HEK293 (cell line): ENCODE measurements around the gene BTBD7.

ENCODE experiments used
- CTCF ChIA-PET: fragments of 350-600 bp; formaldehyde crosslinking; extraction: SDS; loops from one replicate; lab custom pipeline; 2021; ENCODE audit warnings: antibody characterized with exemption; lab: Yijun Ruan, JAX
- POLR2A ChIA-PET: fragments of 300-600 bp; formaldehyde crosslinking; extraction: SDS; loops from one replicate; lab custom pipeline; 2020; ENCODE audit warnings: antibody characterized with exemption, inconsistent platforms; lab: Yijun Ruan, JAX
- H3K27ac ChIP-seq: fragments of 200-500 bp; sonication (Bioruptor generic); 2 replicates; pipeline ENCODE4 v1.5.1; 2014; ENCODE audit warnings: low read depth, low read length, control low read depth, inconsistent platforms; ENCODE audit errors: extremely low read depth
- H3K36me3 ChIP-seq, 2 experiments: fragments of 200-500 bp in 1 of 2; sonication (Bioruptor generic) in 1 of 2; 1 replicate in 1 of 2; 2 replicates in 1 of 2; pipeline ENCODE4 v1.5.1; 2014 to 2017; ENCODE audit warnings: inconsistent platforms in 2 of 2, low read length in 2 of 2; ENCODE audit not compliant: control insufficient read depth in 2 of 2, insufficient read depth in 1 of 2
- H3K4me1 ChIP-seq: fragments of 200-500 bp; sonication (Bioruptor generic); 2 replicates; pipeline ENCODE4 v1.5.1; 2014; ENCODE audit warnings: mild to moderate bottlenecking, low read length, inconsistent platforms; ENCODE audit not compliant: control insufficient read depth, insufficient read depth
- H3K4me3 ChIP-seq: 2 replicates; pipeline ENCODE4 v1.5.1; 2011; ENCODE audit warnings: low read depth, mild to moderate bottlenecking, control low read depth, low read length, moderate library complexity
- H3K9me3 ChIP-seq: fragments of 200-500 bp; sonication (Bioruptor generic); 2 replicates; pipeline ENCODE4 v1.5.1; 2014; ENCODE audit warnings: low read depth, low read length, inconsistent platforms; ENCODE audit not compliant: control insufficient read depth, insufficient read depth
- GLI4 ChIP-seq: fragments of 450-650 bp; formaldehyde crosslinking; IDR thresholded peaks from 2 replicates; pipeline ENCODE4 v1.5.1; 2016; ENCODE audit warnings: missing biosample characterization, missing genetic modification characterization
- MYNN ChIP-seq: fragments of 450-650 bp; formaldehyde crosslinking; IDR thresholded peaks from 2 replicates; pipeline ENCODE4 v1.5.1; 2016; ENCODE audit warnings: missing biosample characterization, missing genetic modification characterization, borderline replicate concordance
- OSR2 ChIP-seq: fragments of 450-650 bp; formaldehyde crosslinking; IDR thresholded peaks from 2 replicates; pipeline ENCODE4 v1.5.1; 2016; ENCODE audit warnings: missing biosample characterization, missing genetic modification characterization
- OVOL3 ChIP-seq: fragments of 450-650 bp; formaldehyde crosslinking; IDR thresholded peaks from 2 replicates; pipeline ENCODE4 v1.5.1; 2016; ENCODE audit warnings: missing biosample characterization, missing genetic modification characterization
- REPIN1 ChIP-seq: fragments of 450-650 bp; formaldehyde crosslinking; IDR thresholded peaks from 2 replicates; pipeline ENCODE4 v1.5.1; 2017; ENCODE audit warnings: missing biosample characterization, missing genetic modification characterization, low read depth
- SP3 ChIP-seq: fragments of 450-650 bp; formaldehyde crosslinking; IDR thresholded peaks from 2 replicates; pipeline ENCODE4 v1.5.1; 2016; ENCODE audit warnings: missing biosample characterization, missing genetic modification characterization
- TRIM28 ChIP-seq: IDR thresholded peaks from 2 replicates; pipeline ENCODE4 v1.6.1; 2011; ENCODE audit warnings: low read length, control low read depth, borderline replicate concordance
- ZBTB17 ChIP-seq: fragments of 450-650 bp; formaldehyde crosslinking; IDR thresholded peaks from 2 replicates; pipeline ENCODE4 v1.5.1; 2016; ENCODE audit warnings: missing biosample characterization, missing genetic modification characterization
- ZFP41 ChIP-seq: fragments of 450-650 bp; formaldehyde crosslinking; IDR thresholded peaks from 2 replicates; pipeline ENCODE4 v1.5.1; 2016; ENCODE audit warnings: missing biosample characterization, missing genetic modification characterization, borderline replicate concordance
- ZNF121 ChIP-seq: fragments of 450-650 bp; formaldehyde crosslinking; IDR thresholded peaks from 2 replicates; pipeline ENCODE4 v1.5.1; 2016; ENCODE audit warnings: missing biosample characterization, missing genetic modification characterization
- ZNF132 ChIP-seq: fragments of 450-650 bp; formaldehyde crosslinking; IDR thresholded peaks from 2 replicates; pipeline ENCODE4 v1.5.1; 2017; ENCODE audit warnings: missing biosample characterization, missing genetic modification characterization, borderline replicate concordance
- ZNF175 ChIP-seq: fragments of 450-650 bp; formaldehyde crosslinking; IDR thresholded peaks from 2 replicates; pipeline ENCODE4 v1.5.1; 2016; ENCODE audit warnings: missing biosample characterization, missing genetic modification characterization
- ZNF2 ChIP-seq: fragments of 450-650 bp; formaldehyde crosslinking; IDR thresholded peaks from 2 replicates; pipeline ENCODE4 v1.5.1; 2016; ENCODE audit warnings: missing biosample characterization, missing genetic modification characterization
- ZNF214 ChIP-seq: fragments of 450-650 bp; formaldehyde crosslinking; IDR thresholded peaks from 2 replicates; pipeline ENCODE4 v1.5.1; 2017; ENCODE audit warnings: missing biosample characterization, mild to moderate bottlenecking, missing genetic modification characterization, borderline replicate concordance
- ZNF335 ChIP-seq: fragments of 450-650 bp; formaldehyde crosslinking; conservative IDR thresholded peaks from 2 replicates; pipeline ENCODE4 v1.5.1; 2016; ENCODE audit warnings: missing biosample characterization, missing genetic modification characterization
- ZNF398 ChIP-seq: fragments of 450-650 bp; formaldehyde crosslinking; IDR thresholded peaks from 2 replicates; pipeline ENCODE4 v1.5.1; 2017; ENCODE audit warnings: missing biosample characterization, missing genetic modification characterization
- ZNF530 ChIP-seq: fragments of 450-650 bp; formaldehyde crosslinking; IDR thresholded peaks from 2 replicates; pipeline ENCODE4 v1.5.1; 2016; ENCODE audit warnings: low read depth, missing biosample characterization, missing genetic modification characterization
- ZNF560 ChIP-seq: fragments of 450-650 bp; formaldehyde crosslinking; IDR thresholded peaks from 2 replicates; pipeline ENCODE4 v1.5.1; 2017; ENCODE audit warnings: missing biosample characterization, missing genetic modification characterization, borderline replicate concordance
- ZNF624 ChIP-seq: fragments of 450-650 bp; formaldehyde crosslinking; IDR thresholded peaks from 2 replicates; pipeline ENCODE4 v1.5.1; 2017; ENCODE audit warnings: missing biosample characterization, missing genetic modification characterization
- ZNF664 ChIP-seq: fragments of 450-650 bp; formaldehyde crosslinking; IDR thresholded peaks from 2 replicates; pipeline ENCODE4 v1.5.1; 2016; ENCODE audit warnings: missing biosample characterization, missing genetic modification characterization
- ZSCAN23 ChIP-seq: fragments of 450-650 bp; formaldehyde crosslinking; IDR thresholded peaks from 2 replicates; pipeline ENCODE4 v1.5.1; 2016; ENCODE audit warnings: missing biosample characterization, missing genetic modification characterization
- TF ChIP-seq, protein P1 (sequence below): fragments of 450-650 bp; formaldehyde crosslinking; IDR thresholded peaks from 2 replicates; pipeline ENCODE4 v1.5.1; 2017; ENCODE audit warnings: missing biosample characterization, missing genetic modification characterization
- TF ChIP-seq, protein P2 (sequence below): fragments of 450-650 bp; IDR thresholded peaks from 2 replicates; pipeline ENCODE4 v1.5.1; 2018; ENCODE audit warnings: missing biosample characterization, mild to moderate bottlenecking, missing genetic modification characterization

Gene BTBD7

GRCh38 chr14:93274055-93274806 is 58.6 kb downstream of the BTBD7 start (continued):
- TF ChIP-seq, protein P1, sequence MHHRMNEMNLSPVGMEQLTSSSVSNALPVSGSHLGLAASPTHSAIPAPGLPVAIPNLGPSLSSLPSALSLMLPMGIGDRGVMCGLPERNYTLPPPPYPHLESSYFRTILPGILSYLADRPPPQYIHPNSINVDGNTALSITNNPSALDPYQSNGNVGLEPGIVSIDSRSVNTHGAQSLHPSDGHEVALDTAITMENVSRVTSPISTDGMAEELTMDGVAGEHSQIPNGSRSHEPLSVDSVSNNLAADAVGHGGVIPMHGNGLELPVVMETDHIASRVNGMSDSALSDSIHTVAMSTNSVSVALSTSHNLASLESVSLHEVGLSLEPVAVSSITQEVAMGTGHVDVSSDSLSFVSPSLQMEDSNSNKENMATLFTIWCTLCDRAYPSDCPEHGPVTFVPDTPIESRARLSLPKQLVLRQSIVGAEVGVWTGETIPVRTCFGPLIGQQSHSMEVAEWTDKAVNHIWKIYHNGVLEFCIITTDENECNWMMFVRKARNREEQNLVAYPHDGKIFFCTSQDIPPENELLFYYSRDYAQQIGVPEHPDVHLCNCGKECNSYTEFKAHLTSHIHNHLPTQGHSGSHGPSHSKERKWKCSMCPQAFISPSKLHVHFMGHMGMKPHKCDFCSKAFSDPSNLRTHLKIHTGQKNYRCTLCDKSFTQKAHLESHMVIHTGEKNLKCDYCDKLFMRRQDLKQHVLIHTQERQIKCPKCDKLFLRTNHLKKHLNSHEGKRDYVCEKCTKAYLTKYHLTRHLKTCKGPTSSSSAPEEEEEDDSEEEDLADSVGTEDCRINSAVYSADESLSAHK (tag by site-specific recombination), result no peak
- TF ChIP-seq, protein P2, sequence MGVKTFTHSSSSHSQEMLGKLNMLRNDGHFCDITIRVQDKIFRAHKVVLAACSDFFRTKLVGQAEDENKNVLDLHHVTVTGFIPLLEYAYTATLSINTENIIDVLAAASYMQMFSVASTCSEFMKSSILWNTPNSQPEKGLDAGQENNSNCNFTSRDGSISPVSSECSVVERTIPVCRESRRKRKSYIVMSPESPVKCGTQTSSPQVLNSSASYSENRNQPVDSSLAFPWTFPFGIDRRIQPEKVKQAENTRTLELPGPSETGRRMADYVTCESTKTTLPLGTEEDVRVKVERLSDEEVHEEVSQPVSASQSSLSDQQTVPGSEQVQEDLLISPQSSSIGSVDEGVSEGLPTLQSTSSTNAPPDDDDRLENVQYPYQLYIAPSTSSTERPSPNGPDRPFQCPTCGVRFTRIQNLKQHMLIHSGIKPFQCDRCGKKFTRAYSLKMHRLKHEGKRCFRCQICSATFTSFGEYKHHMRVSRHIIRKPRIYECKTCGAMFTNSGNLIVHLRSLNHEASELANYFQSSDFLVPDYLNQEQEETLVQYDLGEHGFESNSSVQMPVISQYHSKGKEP, result no peak
- TF ChIP-seq ZNF214 (tag by site-specific recombination) (no peak), ZFP41 (no peak), ZNF132 (tag by site-specific recombination) (no peak), ZNF624 (no peak), ZSCAN23 (tag by site-specific recombination) (no peak), ZNF664 (tag by site-specific recombination) (no peak), OVOL3 (tag by site-specific recombination) (no peak)

DNA sequence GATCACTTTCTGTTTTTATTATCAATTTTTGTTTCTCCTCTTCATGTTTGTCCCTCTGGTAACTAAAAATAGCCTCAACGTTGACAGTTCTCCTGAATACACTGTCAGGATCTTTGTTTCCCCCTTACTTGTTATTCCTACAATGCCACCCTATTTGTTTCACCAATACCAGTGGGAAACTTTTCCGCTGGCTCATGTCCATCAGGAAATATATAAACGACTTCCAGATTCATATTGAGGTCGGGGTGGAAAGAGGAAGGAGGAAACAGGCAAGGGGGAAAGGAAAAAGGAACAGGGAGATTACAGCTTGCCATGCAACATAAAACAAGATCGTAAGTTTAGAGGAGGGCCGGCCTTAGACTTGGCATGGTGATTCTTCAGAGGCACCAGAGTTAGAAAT is 61.7 kb downstream of the BTBD7 start:
- CTCF ChIA-PET, result no interaction called here

More for the DNA sequence above, 61.7 kb downstream of the BTBD7 start:
- POLR2A ChIA-PET, result no interaction called here
- H3K4me3 ChIP-seq, result no peak overlapping the region
- H3K9me3 ChIP-seq, result no peaks in the 10 kb centered on the region
- no peaks in the 10 kb centered on the region for H3K4me1 ChIP-seq
- TF ChIP-seq GLI4 (no peak), ZNF335 (tag by site-specific recombination) (no peak), ZNF2 (tag by site-specific recombination) (no peak), ZNF530 (no peak), ZNF398 (no peak), OSR2 (tag by site-specific recombination) (no peak), ZBTB17 (tag by site-specific recombination) (no peak), ZNF560 (tag by site-specific recombination) (no peak), SP3 (tag by site-specific recombination) (no peak), TRIM28 (no peak), ZNF175 (tag by site-specific recombination) (no peak), ZNF132 (tag by site-specific recombination) (no peak), MYNN (tag by site-specific recombination) (no peak), ZNF121 (no peak), REPIN1 (no peak)
- peaks cover 0 to 3% of the 10 kb centered on the region in 2 experiments; a peak in 2 of 3 replicates for H3K36me3 ChIP-seq
- H3K27ac ChIP-seq, result no peak overlapping the region
